ENCODE results near the gene DIAPH3. TPM values are rescaled to one million over a fixed set of nuclear protein-coding genes. Genes with fewer than 3 reads are reported as not detected.

DIAPH3 gene
- total RNA-seq, 2 donors from 2014 or later, result 0.35 to 1.1 TPM

GRCh38 chr13:59653916-59654315 is 509.8 kb downstream of the DIAPH3 start:
- no peak for DNase-seq (ENCODE audit: low spot score)
- H3K27me3 ChIP-seq, result no peaks in the 10 kb centered on the region
- no peak for TF ChIP-seq CTCF (IDR thresholded peaks at IDR 0.05)
- no peak overlapping the region for H3K4me3 ChIP-seq
- peaks cover 0 to 4% of the 10 kb centered on the region in 2 donors for H3K4me1 ChIP-seq
- no peak overlapping the region for H3K27ac ChIP-seq
- H3K9me3 ChIP-seq, result no peaks in the 10 kb centered on the region
- H3K36me3 ChIP-seq, result no peaks in the 10 kb centered on the region

GRCh38 chr13:59651479-59651878 is 512.2 kb downstream of the DIAPH3 start:
- Histone ChIP-seq H3K27ac (no peak overlapping the region), H3K4me1 (no peaks in the 10 kb centered on the region), H3K4me3 (no peak overlapping the region), H3K27me3 (no peaks in the 10 kb centered on the region), H3K36me3 (no peaks in the 10 kb centered on the region), H3K9me3 (no peaks in the 10 kb centered on the region)
- no peak for TF ChIP-seq CTCF (IDR thresholded peaks at IDR 0.05)
- DNase-seq (ENCODE audit: low spot score), result no peak

GRCh38 chr13:59643906-59644626 is 519.7 kb downstream of the DIAPH3 start:
- Histone ChIP-seq H3K27ac (no peak overlapping the region), H3K4me1 (no peaks in the 10 kb centered on the region), H3K36me3 (no peaks in the 10 kb centered on the region), H3K9me3 (no peaks in the 10 kb centered on the region), H3K4me3 (no peak overlapping the region), H3K27me3 (no peaks in the 10 kb centered on the region)
- no peak for TF ChIP-seq CTCF (IDR thresholded peaks at IDR 0.05)
- DNase-seq (ENCODE audit: low spot score), result no peak

GRCh38 chr13:59643364-59643841 is 520.3 kb downstream of the DIAPH3 start:
- DNase-seq (ENCODE audit: low spot score), result no peak
- TF ChIP-seq CTCF (IDR thresholded peaks at IDR 0.05), result no peak
- Histone ChIP-seq H3K27ac (no peak overlapping the region), H3K4me3 (no peak overlapping the region), H3K36me3 (no peaks in the 10 kb centered on the region), H3K27me3 (no peaks in the 10 kb centered on the region), H3K4me1 (peaks cover 0 to 6% of the 10 kb centered on the region in 2 donors), H3K9me3 (no peaks in the 10 kb centered on the region)

GRCh38 chr13:59641817-59642216 is 521.9 kb downstream of the DIAPH3 start:
- TF ChIP-seq CTCF (IDR thresholded peaks at IDR 0.05), result no peak
- Histone ChIP-seq H3K27me3 (no peaks in the 10 kb centered on the region), H3K4me1 (peaks cover 0 to 9% of the 10 kb centered on the region in 2 donors), H3K36me3 (no peaks in the 10 kb centered on the region), H3K27ac (no peak overlapping the region), H3K9me3 (no peaks in the 10 kb centered on the region), H3K4me3 (no peak overlapping the region)
- DNase-seq (ENCODE audit: low spot score), result no peak

GRCh38 chr13:59641261-59641660 is 522.5 kb downstream of the DIAPH3 start:
- Histone ChIP-seq H3K4me3 (no peak overlapping the region), H3K9me3 (no peaks in the 10 kb centered on the region), H3K27ac (no peak overlapping the region), H3K27me3 (no peaks in the 10 kb centered on the region), H3K4me1 (peaks cover 0 to 9% of the 10 kb centered on the region in 2 donors), H3K36me3 (no peaks in the 10 kb centered on the region)
- TF ChIP-seq CTCF (IDR thresholded peaks at IDR 0.05), result no peak
- no peak for DNase-seq (ENCODE audit: low spot score)

Data from right atrium auricular region (tissue), 2 donors.